ENCODE results near the gene CA14. TPM values are rescaled to one million over a fixed set of nuclear protein-coding genes. Genes with fewer than 3 reads are reported as not detected.

CA14 gene
- total RNA-seq, 1 experiment from 2014 or later: not detected

- Histone ChIP-seq H3K79me2 (ENCODE audit: low read length) (peaks cover 36% of the 10 kb centered on the region), H3K27me3 (ENCODE audit: low read length) (no peaks in the 10 kb centered on the region), H4K20me1 (ENCODE audit: low read length) (no peaks in the 10 kb centered on the region), H3K4me1 (ENCODE audit: insufficient read depth, low read length) (peaks cover 14% of the 10 kb centered on the region), H3K27ac (ENCODE audit: low read length) (peak within 1 kb of the TSS; percentile 65), H3K4me2 (ENCODE audit: low read length) (peak within 1 kb of the TSS; percentile 91), H3K4me3 (ENCODE audit: low read length) (peak within 1 kb of the TSS; percentile 97), H3K9me2 (replicated peaks; ENCODE audit: low read length) (no peaks in the 10 kb centered on the region), H3K9ac (ENCODE audit: low read length) (peak within 1 kb of the TSS; percentile 99), H3K9me3 (ENCODE audit: low read length) (no peaks in the 10 kb centered on the region), H2AFZ (ENCODE audit: low read length) (peak within 1 kb of the TSS; percentile 96), H3F3A (ENCODE audit: low read length, unreplicated experiment) (no peaks in the 10 kb centered on the region), H3K36me3 (ENCODE audit: low read depth, low read length) (peaks cover 24% of the 10 kb centered on the region; the same call in 1 of the 2 replicates)
- intact Hi-C loops (cut with micrococcal nuclease): loop anchor here (1.0 kb wide), 1 partner anchor 12 kb away; no protein-coding TSS in a partner anchor
- POLR2A ChIA-PET (ENCODE audit: unreplicated experiment): interaction anchor here (0.7 kb wide), 1 partner anchor 45 kb away, joined by 4 read pairs; no protein-coding TSS in a partner anchor
- BruUV-seq (replicated peaks): no TSS peak
- CTCF ChIA-PET: interaction anchor here (0.7 to 1.3 kb wide), 2 partner anchors 13 kb away, joined by 6 read pairs; no protein-coding TSS in a partner anchor
- ATAC-seq (peak; percentile 99), DNase-seq (peak; percentile 98)
- TF ChIP-seq EZH2phosphoT487 (IDR thresholded peaks at IDR 0.05; ENCODE audit: borderline replicate concordance, low read length): no peak
- no peak for TF ChIP-seq EZH2 (IDR thresholded peaks at IDR 0.05; ENCODE audit: low read length, unreplicated experiment)
Measured at GRCh38 chr1:150268705-150269403, 11.3 kb downstream of the CA14 start, which contains the start of gene APH1A. Gene APH1A, minus strand, starts transcription at chr1:150269016. Its CDS starts 206 bp downstream, at chr1:150268810.

- H3K36me3 ChIP-seq (ENCODE audit: low read depth, low read length): peaks cover 23% of the 10 kb centered on the region; the same call in 1 of the 2 replicates
- intact Hi-C loops (cut with micrococcal nuclease): loop anchor here (1.0 kb wide), 1 partner anchor 12 kb away; no protein-coding TSS in a partner anchor
- H2AFZ ChIP-seq (ENCODE audit: low read length): peak overlapping the region; percentile 96
- no peaks in the 10 kb centered on the region for H3F3A ChIP-seq (ENCODE audit: low read length, unreplicated experiment)
- H3K4me2 ChIP-seq (ENCODE audit: low read length): peak overlapping the region; percentile 91
- no peaks in the 10 kb centered on the region for H3K9me3 ChIP-seq (ENCODE audit: low read length)
- H4K20me1 ChIP-seq (ENCODE audit: low read length): no peaks in the 10 kb centered on the region
- peak overlapping the region; percentile 99 for H3K9ac ChIP-seq (ENCODE audit: low read length)
- no peak for ATAC-seq
- POLR2A ChIA-PET (ENCODE audit: unreplicated experiment): no interaction called here
- TF ChIP-seq EZH2 (IDR thresholded peaks at IDR 0.05; ENCODE audit: low read length, unreplicated experiment) (no peak), EZH2phosphoT487 (IDR thresholded peaks at IDR 0.05; ENCODE audit: borderline replicate concordance, low read length) (no peak)
- TF ChIP-seq, protein P1, sequence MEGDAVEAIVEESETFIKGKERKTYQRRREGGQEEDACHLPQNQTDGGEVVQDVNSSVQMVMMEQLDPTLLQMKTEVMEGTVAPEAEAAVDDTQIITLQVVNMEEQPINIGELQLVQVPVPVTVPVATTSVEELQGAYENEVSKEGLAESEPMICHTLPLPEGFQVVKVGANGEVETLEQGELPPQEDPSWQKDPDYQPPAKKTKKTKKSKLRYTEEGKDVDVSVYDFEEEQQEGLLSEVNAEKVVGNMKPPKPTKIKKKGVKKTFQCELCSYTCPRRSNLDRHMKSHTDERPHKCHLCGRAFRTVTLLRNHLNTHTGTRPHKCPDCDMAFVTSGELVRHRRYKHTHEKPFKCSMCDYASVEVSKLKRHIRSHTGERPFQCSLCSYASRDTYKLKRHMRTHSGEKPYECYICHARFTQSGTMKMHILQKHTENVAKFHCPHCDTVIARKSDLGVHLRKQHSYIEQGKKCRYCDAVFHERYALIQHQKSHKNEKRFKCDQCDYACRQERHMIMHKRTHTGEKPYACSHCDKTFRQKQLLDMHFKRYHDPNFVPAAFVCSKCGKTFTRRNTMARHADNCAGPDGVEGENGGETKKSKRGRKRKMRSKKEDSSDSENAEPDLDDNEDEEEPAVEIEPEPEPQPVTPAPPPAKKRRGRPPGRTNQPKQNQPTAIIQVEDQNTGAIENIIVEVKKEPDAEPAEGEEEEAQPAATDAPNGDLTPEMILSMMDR (conservative IDR thresholded peaks at IDR 0.05; ENCODE audit: low read depth, low read length): no peak
- peaks cover 36% of the 10 kb centered on the region for H3K79me2 ChIP-seq (ENCODE audit: low read length)
- DNase-seq: no peak
- H3K27ac ChIP-seq (ENCODE audit: low read length): 0 out of 2 replicates have a peak overlapping the region, but pooled peaks have one; percentile 1
- BruUV-seq (replicated peaks): TSS peak; percentile 80
- H3K4me3 ChIP-seq (ENCODE audit: low read length): peak overlapping the region; percentile 97
- CTCF ChIA-PET: interaction anchor here (0.7 to 1.3 kb wide), 2 partner anchors 12 to 13 kb away, joined by 6 read pairs; no protein-coding TSS in a partner anchor
- no peaks in the 10 kb centered on the region for H3K27me3 ChIP-seq (ENCODE audit: low read length)
- H3K4me1 ChIP-seq (ENCODE audit: insufficient read depth, low read length): peaks cover 14% of the 10 kb centered on the region
- H3K9me2 ChIP-seq (replicated peaks; ENCODE audit: low read length): no peaks in the 10 kb centered on the region
Measured at GRCh38 chr1:150269451-150269850, 11.9 kb downstream of the CA14 start.

DNA sequence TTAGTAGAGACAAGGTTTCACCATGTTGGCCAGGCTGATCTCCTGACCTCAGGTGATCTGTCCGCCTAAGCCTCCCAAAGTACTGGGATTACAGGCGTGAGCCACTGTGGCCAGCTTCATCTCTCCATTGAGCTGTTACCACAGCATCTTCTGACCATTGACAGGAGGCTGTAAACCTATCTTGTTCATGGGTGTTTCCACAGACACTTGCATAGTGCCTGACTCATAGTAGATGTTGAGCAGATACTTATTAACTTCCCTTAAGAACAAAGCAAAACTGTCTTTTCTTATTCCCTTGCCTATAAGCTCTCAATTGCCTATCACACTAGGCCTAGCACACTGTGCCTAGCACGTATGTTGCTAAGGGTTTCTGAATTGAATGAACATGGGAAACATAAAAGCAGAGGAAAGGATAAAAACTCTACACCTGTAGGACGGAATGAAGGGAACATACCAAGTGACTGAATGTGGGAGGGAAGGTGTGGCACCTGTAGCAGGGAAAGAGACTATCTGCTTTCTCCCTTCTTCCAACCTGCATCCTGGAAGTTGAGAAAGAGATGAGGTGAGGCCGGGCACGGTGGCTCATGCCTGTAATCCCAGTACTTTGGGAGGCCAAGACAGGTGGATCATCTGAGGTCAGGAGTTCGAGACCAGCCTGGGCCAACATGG, 13.9 kb downstream of the CA14 start:
- H3K9ac ChIP-seq (ENCODE audit: low read length): no peak overlapping the region
- H3K4me1 ChIP-seq (ENCODE audit: insufficient read depth, low read length): peaks cover 14% of the 10 kb centered on the region
- no peak overlapping the region for H2AFZ ChIP-seq (ENCODE audit: low read length)
- H3K4me2 ChIP-seq (ENCODE audit: low read length): no peak overlapping the region
- POLR2A ChIA-PET (ENCODE audit: unreplicated experiment): no interaction called here
- no peak overlapping the region for H3K27ac ChIP-seq (ENCODE audit: low read length)
- peaks cover 28% of the 10 kb centered on the region for H3K79me2 ChIP-seq (ENCODE audit: low read length)
- ATAC-seq (no peak), DNase-seq (no peak)
- no peaks in the 10 kb centered on the region for H3K27me3 ChIP-seq (ENCODE audit: low read length)
- no peaks in the 10 kb centered on the region for H3K9me2 ChIP-seq (replicated peaks; ENCODE audit: low read length)
- no peak overlapping the region for H3K4me3 ChIP-seq (ENCODE audit: low read length)
- H3F3A ChIP-seq (ENCODE audit: low read length, unreplicated experiment): no peaks in the 10 kb centered on the region
- no TSS peak for BruUV-seq (replicated peaks)
- CTCF ChIA-PET: no interaction called here
- intact Hi-C loops (cut with micrococcal nuclease): no loop called here
- H3K36me3 ChIP-seq (ENCODE audit: low read depth, low read length): peaks cover 7% of the 10 kb centered on the region; the same call in 1 of the 2 replicates
- H4K20me1 ChIP-seq (ENCODE audit: low read length): no peaks in the 10 kb centered on the region
- TF ChIP-seq EZH2phosphoT487 (IDR thresholded peaks at IDR 0.05; ENCODE audit: borderline replicate concordance, low read length): no peak
- TF ChIP-seq, protein P1 (conservative IDR thresholded peaks at IDR 0.05; ENCODE audit: low read depth, low read length): no peak
- TF ChIP-seq EZH2 (IDR thresholded peaks at IDR 0.05; ENCODE audit: low read length, unreplicated experiment): no peak
- H3K9me3 ChIP-seq (ENCODE audit: low read length): no peaks in the 10 kb centered on the region
